HepG2 (cell line): ENCODE data around the gene USP17L17. TPM values are rescaled to one million over a fixed set of nuclear protein-coding genes. Genes with fewer than 3 reads are reported as not detected.
"Not testable (repeated sequence)": the region's sequence is repeated elsewhere in the genome, so short reads cannot be mapped to it uniquely, and the experiment has no call there.

Experiments used
- ATAC-seq: fragments of 200-7000 bp; cut with Tn5 transposase; 3 replicates; pipeline ENCODE4 v1.9.1; 2020; ENCODE audit warnings: mild to moderate bottlenecking, moderate library complexity
- BruUV-seq: library from RNA; stranded (reverse); fragments of 400-500 nt; replicated peaks from 2 replicates; lab custom pipeline; 2021; lab: Mats Ljungman, UMichigan
- CTCF ChIA-PET: fragments of 300-600 bp; formaldehyde crosslinking; extraction: SDS; loops from one replicate; lab custom pipeline; 2021; ENCODE audit warnings: low total read pairs, inconsistent platforms, low intra/inter-chr PET ratio; lab: Yijun Ruan, JAX
- POLR2A ChIA-PET: fragments of 350-600 bp; sonication (Branson Sonifier 250); formaldehyde crosslinking; loops from one replicate; lab custom pipeline; 2020; ENCODE audit warnings: antibody characterized with exemption, inconsistent platforms; lab: Yijun Ruan, JAX
- DNase-seq: peaks from one replicate; pipeline ENCODE4 v3.0.0-alpha.2; 2015; ENCODE audit warnings: low spot score
- FAIRE-seq: peaks from 3 replicates; lab custom pipeline; 2011; peaks lifted over from hg19 to GRCh38; lab: Jason Lieb, UNC
- H2AFZ ChIP-seq: one replicate; pipeline ENCODE4 v1.6.1; 2011; ENCODE audit warnings: low read length, inconsistent platforms
- H3K27ac ChIP-seq: fragments of 300-600 bp; 3 replicates; pipeline ENCODE4 v1.8.0; 2011; ENCODE audit warnings: mixed run types, mild to moderate bottlenecking, mixed read lengths, low read length, inconsistent platforms; ENCODE audit not compliant: insufficient read depth; ENCODE audit errors: extremely low read length
- H3K27me3 ChIP-seq, 2 experiments: fragments of 200-600 bp in 1 of 2; 2 replicates in 1 of 2; 3 replicates in 1 of 2; pipeline versions ENCODE4 v1.6.0 to v1.8.0; 2011; ENCODE audit warnings: low read length in 2 of 2, mild to moderate bottlenecking in 2 of 2, moderate library complexity in 2 of 2, inconsistent platforms in 1 of 2; ENCODE audit not compliant: insufficient read depth in 2 of 2, control insufficient read depth in 1 of 2
- H3K36me3 ChIP-seq, 2 experiments: fragments of 200-600 bp in 1 of 2; replicated peaks in 1 of 2; 2 replicates in 1 of 2; 3 replicates in 1 of 2; pipeline versions ENCODE4 v1.5.1 to v1.8.0; 2011; ENCODE audit warnings: low read length in 2 of 2, inconsistent platforms in 1 of 2; ENCODE audit not compliant: insufficient read depth in 2 of 2, control insufficient read depth in 1 of 2
- H3K4me1 ChIP-seq: 2 replicates; pipeline ENCODE4 v1.5.1; 2012; ENCODE audit warnings: low read length, inconsistent platforms; ENCODE audit not compliant: insufficient read depth
- H3K4me2 ChIP-seq: 2 replicates; pipeline ENCODE4 v1.6.0; 2011; ENCODE audit warnings: low read depth, low read length, inconsistent platforms
- H3K4me3 ChIP-seq, 3 experiments: fragments of 200-600 bp in 1 of 3; sonication (generic), shearing (Covaris generic) in 1 of 3; replicated peaks in 1 of 3; 2 replicates each; pipeline ENCODE4 v1.5.1; 2011 to 2016; ENCODE audit warnings: low read length in 3 of 3, inconsistent platforms in 2 of 3, low read depth in 2 of 3, mild to moderate bottlenecking in 2 of 3, control low read depth in 1 of 3, mixed read lengths in 1 of 3; ENCODE audit not compliant: insufficient read depth in 1 of 3
- H3K79me2 ChIP-seq: one replicate; pipeline ENCODE4 v1.6.1; 2011; ENCODE audit warnings: low read length, inconsistent platforms; ENCODE audit not compliant: insufficient read depth
- H3K9ac ChIP-seq: 2 replicates; pipeline ENCODE4 v1.6.0; 2011; ENCODE audit warnings: mild to moderate bottlenecking, low read depth, low read length, inconsistent platforms; ENCODE audit not compliant: insufficient read depth
- H3K9me3 ChIP-seq: 2 replicates; pipeline ENCODE4 v1.5.1; 2012; ENCODE audit warnings: mild to moderate bottlenecking, low read length
- H4K20me1 ChIP-seq: 2 replicates; pipeline ENCODE4 v1.6.0; 2011; ENCODE audit warnings: inconsistent platforms, mild to moderate bottlenecking, low read length, moderate library complexity; ENCODE audit not compliant: insufficient read depth
- WGBS: methylation state at CpG from one replicate; pipeline ENCODE4 v1.1.6; 2017; ENCODE audit warnings: low lambda C conversion rate; 5-methylcytosine and 5-hydroxymethylcytosine counted together
- in situ Hi-C: cut with HindIII; loops from 2 replicates; pipeline ENCODE4 v1.10.0; 2017; ENCODE audit warnings: low pct_unique_long_range_greater_than_20kb; ENCODE audit not compliant: extremely low pct_ligation_motif_present
- intact Hi-C: fragments of 100-400 bp; cut with micrococcal nuclease; formaldehyde crosslinking; loops from one replicate; pipeline ENCODE4 v1.10.0; 2022; ENCODE audit not compliant: unreplicated experiment
- polyA plus RNA-seq, 8 experiments: library from polyadenylated mRNA; depleted of rRNA in 3 of 8; stranded (reverse) in 7 of 8; unstranded in 1 of 8; fragments of >200 nt; fragmentation: Illumina TruSeq in 4 of 8; extraction: Trizol in 4 of 8; gene quantifications; 2 replicates each; pipeline versions ENCODE4 v1.2.1 to v1.2.3, GENCODE V29; 2011 to 2016; ENCODE audit warnings: low read depth in 4 of 8, missing spikeins in 1 of 8, mixed read lengths in 1 of 8; ENCODE audit not compliant: insufficient read depth in 1 of 8
- total RNA-seq, 5 experiments: library from RNA; depleted of rRNA; stranded (reverse); fragments of >200 nt; fragmentation: Illumina TruSeq; extraction: Trizol; gene quantifications; 2 replicates each; pipeline ENCODE4 v1.2.3, GENCODE V29; 2016; ENCODE audit warnings: low read depth in 1 of 5

Gene USP17L17
- total and polyA plus RNA-seq, 2 of the 13 experiments (the other 11 are each of a cell fraction or from before 2014, with no cell fraction given) = not detected

DNA sequence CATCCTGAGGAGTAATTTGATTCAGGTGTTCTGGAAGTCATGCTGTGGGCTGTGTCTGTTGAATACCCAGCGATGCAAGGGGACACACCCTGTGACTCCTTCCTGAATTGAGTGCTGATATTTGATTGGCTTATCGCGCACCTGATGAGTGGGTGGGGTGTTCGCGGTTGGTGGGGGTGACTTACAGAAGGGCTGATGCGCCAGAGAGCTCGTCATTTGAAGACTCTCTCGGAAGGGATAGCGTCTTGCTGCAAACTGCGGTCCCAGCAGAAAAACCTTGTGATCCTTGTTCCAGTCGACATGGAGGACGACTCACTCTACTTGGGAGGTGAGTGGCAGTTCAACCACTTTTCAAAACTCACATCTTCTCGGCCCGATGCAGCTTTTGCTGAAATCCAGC is 28.6 kb upstream of the USP17L17 start, which contains the start of gene USP17L11:
USP17L11 (plus strand) TSS at position 301 of the 400 bp plus-strand sequence; CDS start at position 301, 0 bp downstream.
- intact Hi-C loops, H2AFZ ChIP-seq, H3K27ac ChIP-seq, H3K4me3 ChIP-seq, in situ Hi-C loops, H3K9me3 ChIP-seq, H3K27me3 ChIP-seq, FAIRE-seq, H3K79me2 ChIP-seq, ATAC-seq, H3K4me1 ChIP-seq, DNase-seq, POLR2A ChIA-PET, H3K9ac ChIP-seq, H4K20me1 ChIP-seq, H3K36me3 ChIP-seq, H3K4me2 ChIP-seq, CTCF ChIA-PET, BruUV-seq: not testable (repeated sequence)
- 63% methylated on average over 10 of the region's 14 CpGs for WGBS

DNA sequence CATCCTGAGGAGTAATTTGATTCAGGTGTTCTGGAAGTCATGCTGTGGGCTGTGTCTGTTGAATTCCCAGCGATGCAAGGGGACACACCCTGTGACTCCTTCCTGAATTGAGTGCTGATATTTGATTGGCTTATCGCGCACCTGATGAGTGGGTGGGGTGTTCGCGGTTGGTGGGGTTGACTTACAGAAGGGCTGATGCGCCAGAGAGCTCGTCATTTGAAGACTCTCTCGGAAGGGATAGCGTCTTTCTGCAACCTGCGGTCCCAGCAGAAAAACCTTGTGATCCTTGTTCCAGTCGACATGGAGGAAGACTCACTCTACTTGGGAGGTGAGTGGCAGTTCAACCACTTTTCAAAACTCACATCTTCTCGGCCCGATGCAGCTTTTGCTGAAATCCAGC is 23.8 kb upstream of the USP17L17 start, which contains the start of gene USP17L12:
USP17L12 (plus strand) TSS at position 301 of the 400 bp plus-strand sequence; CDS start at position 301, 0 bp downstream.
- H3K9me3 ChIP-seq, H3K27ac ChIP-seq, H3K4me3 ChIP-seq, H4K20me1 ChIP-seq, intact Hi-C loops, H3K27me3 ChIP-seq, H3K4me2 ChIP-seq, in situ Hi-C loops, H3K9ac ChIP-seq, H2AFZ ChIP-seq, BruUV-seq, H3K36me3 ChIP-seq, POLR2A ChIA-PET, FAIRE-seq, CTCF ChIA-PET, H3K79me2 ChIP-seq, H3K4me1 ChIP-seq, ATAC-seq, DNase-seq: not testable (repeated sequence)
- WGBS = no CpG with 5 or more reads among the region's 13 CpGs

DNA sequence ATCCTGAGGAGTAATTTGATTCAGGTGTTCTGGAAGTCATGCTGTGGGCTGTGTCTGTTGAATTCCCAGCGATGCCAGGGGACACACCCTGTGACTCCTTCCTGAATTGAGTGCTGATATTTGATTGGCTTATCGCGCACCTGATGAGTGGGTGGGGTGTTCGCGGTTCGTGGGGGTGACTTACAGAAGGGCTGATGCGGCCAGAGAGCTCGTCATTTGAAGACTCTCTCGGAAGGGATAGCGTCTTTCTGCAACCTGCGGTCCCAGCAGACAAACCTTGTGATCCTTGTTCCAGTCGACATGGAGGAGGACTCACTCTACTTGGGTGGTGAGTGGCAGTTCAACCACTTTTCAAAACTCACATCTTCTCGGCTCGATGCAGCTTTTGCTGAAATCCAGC is 19.1 kb upstream of the USP17L17 start, which contains the start of gene USP17L13:
USP17L13 (plus strand) TSS at position 301 of the 400 bp plus-strand sequence; CDS start at position 301, 0 bp downstream.
- CTCF ChIA-PET, H3K27me3 ChIP-seq, H3K9me3 ChIP-seq, POLR2A ChIA-PET, H4K20me1 ChIP-seq, H3K4me2 ChIP-seq, H2AFZ ChIP-seq, H3K36me3 ChIP-seq, H3K9ac ChIP-seq, DNase-seq, H3K4me3 ChIP-seq, ATAC-seq, H3K79me2 ChIP-seq, in situ Hi-C loops, BruUV-seq, H3K4me1 ChIP-seq, intact Hi-C loops, H3K27ac ChIP-seq: not testable (repeated sequence)
- peak; percentile 28 for FAIRE-seq
- no CpG with 5 or more reads among the region's 14 CpGs for WGBS

DNA sequence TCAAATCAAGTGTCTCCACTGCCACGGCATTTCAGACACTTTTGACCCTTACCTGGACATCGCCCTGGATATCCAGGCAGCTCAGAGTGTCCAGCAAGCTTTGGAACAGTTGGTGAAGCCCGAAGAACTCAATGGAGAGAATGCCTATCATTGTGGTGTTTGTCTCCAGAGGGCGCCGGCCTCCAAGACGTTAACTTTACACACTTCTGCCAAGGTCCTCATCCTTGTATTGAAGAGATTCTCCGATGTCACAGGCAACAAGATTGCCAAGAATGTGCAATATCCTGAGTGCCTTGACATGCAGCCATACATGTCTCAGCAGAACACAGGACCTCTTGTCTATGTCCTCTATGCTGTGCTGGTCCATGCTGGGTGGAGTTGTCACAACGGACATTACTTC is 13.4 kb upstream of the USP17L17 start:
- POLR2A ChIA-PET, FAIRE-seq, H3K79me2 ChIP-seq, H3K4me3 ChIP-seq, intact Hi-C loops, H2AFZ ChIP-seq, H3K4me1 ChIP-seq, CTCF ChIA-PET, BruUV-seq, H3K27me3 ChIP-seq, H3K27ac ChIP-seq, in situ Hi-C loops, H4K20me1 ChIP-seq, H3K36me3 ChIP-seq, ATAC-seq, H3K4me2 ChIP-seq, H3K9ac ChIP-seq, DNase-seq, H3K9me3 ChIP-seq: not testable (repeated sequence)
- WGBS = no CpG with 5 or more reads among the region's 8 CpGs
